GM12892 (cell line): ENCODE results near the gene HOXC9.

Source experiments
- DNase-seq: peaks from one replicate; pipeline ENCODE4 v3.0.0; 2011; ENCODE audit not compliant: insufficient read length
- FAIRE-seq: peaks from 2 replicates; lab custom pipeline; 2011; peaks lifted over from hg19 to GRCh38; lab: Jason Lieb, UNC
- POLR2A ChIP-seq: IDR thresholded peaks from 2 replicates; pipeline ENCODE4 v1.6.1; 2011; ENCODE audit warnings: low read depth, low read length, control low read depth
- POLR2AphosphoS5 ChIP-seq: IDR thresholded peaks from 2 replicates; pipeline ENCODE4 v1.6.1; 2011; ENCODE audit warnings: low read depth, low read length, control low read depth
- TAF1 ChIP-seq: IDR thresholded peaks from 2 replicates; pipeline ENCODE4 v1.6.1; 2011; ENCODE audit warnings: low read depth, mild to moderate bottlenecking, control low read depth, low read length, borderline replicate concordance

The HOXC9 gene

DNA sequence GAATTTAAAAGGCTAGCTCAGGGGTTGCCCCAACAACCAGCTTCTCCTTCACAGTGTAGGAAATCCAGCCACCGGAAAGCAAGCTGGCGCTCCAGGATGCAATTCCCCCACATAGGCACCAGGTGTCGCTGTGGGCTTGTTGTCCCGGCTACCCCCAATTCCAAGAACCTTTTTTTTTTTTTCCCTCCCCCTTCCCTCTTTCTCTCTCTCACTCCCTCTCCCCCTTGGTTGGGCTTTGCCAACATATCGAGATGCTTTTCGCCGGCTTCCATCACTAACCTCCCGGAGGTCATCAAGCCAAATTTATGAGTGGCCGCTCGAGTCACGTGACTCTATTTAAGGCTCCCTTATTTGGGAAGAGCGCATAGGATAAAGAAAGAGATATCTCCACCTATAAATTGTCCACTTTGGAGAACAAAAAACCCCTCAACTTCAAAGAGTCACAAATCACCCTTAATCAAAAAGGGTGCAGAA lies 32.7 kb downstream of the HOXC9 start, which contains the start of gene HOXC5:
HOXC5 (plus strand) TSS at position 424 of the 474 bp plus-strand sequence. CDS start 73 bp downstream, outside the sequence.
- TF ChIP-seq TAF1 (no peak), POLR2A (no peak)
- FAIRE-seq, result peak; percentile 96
- peak; percentile 68 for DNase-seq

GRCh38 chr12:54033106-54033979 lies 33.4 kb downstream of the HOXC9 start:
- TF ChIP-seq TAF1 (no peak), POLR2AphosphoS5 (no peak), POLR2A (no peak)
- no peak for DNase-seq
- no peak for FAIRE-seq

- TF ChIP-seq TAF1 (no peak), POLR2AphosphoS5 (no peak), POLR2A (no peak)
- FAIRE-seq (peak; percentile 62), DNase-seq (no peak)
These were observed 34.2 kb downstream of the HOXC9 start for GRCh38 chr12:54033980-54034784.

DNA sequence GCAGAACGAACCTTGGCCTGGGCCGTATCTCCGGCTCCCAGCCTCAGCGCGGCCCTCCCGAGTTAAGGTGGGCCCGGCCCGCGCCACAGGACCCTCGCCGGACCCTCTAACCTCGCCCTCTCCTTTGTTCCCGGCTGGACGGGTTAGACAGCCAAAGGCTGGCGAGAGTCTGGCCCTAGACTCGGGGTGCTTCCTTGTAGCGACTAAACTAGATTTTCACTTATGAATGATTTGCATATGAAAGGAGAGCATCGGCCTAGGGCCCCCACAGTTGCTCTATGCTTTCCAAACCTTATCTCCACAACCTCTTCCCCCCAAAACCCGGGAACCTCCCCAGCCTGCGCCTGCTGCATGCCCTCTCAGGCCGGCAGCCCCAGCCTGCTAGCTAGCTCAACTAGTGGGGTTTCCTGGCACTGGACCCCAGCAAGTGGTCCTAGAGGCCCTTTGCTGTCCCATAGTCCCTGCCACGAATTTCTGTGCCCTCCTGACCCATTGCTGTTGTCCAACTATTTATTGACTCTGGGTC lies 34.9 kb downstream of the HOXC9 start:
- TF ChIP-seq POLR2A (no peak), TAF1 (no peak), POLR2AphosphoS5 (no peak)
- FAIRE-seq (peak; percentile 30), DNase-seq (no peak)

GRCh38 chr12:54035568-54036264 lies 35.8 kb downstream of the HOXC9 start:
- TF ChIP-seq POLR2AphosphoS5 (no peak), TAF1 (no peak), POLR2A (no peak)
- no peak for DNase-seq
- FAIRE-seq, result no peak

GRCh38 chr12:54036620-54037359 lies 36.8 kb downstream of the HOXC9 start:
- DNase-seq (no peak), FAIRE-seq (no peak)
- TF ChIP-seq POLR2AphosphoS5, result no peak

- no peak for FAIRE-seq
- no peak for TF ChIP-seq POLR2AphosphoS5
- no peak for DNase-seq
These were observed 37.7 kb downstream of the HOXC9 start for GRCh38 chr12:54037360-54038283.

DNA sequence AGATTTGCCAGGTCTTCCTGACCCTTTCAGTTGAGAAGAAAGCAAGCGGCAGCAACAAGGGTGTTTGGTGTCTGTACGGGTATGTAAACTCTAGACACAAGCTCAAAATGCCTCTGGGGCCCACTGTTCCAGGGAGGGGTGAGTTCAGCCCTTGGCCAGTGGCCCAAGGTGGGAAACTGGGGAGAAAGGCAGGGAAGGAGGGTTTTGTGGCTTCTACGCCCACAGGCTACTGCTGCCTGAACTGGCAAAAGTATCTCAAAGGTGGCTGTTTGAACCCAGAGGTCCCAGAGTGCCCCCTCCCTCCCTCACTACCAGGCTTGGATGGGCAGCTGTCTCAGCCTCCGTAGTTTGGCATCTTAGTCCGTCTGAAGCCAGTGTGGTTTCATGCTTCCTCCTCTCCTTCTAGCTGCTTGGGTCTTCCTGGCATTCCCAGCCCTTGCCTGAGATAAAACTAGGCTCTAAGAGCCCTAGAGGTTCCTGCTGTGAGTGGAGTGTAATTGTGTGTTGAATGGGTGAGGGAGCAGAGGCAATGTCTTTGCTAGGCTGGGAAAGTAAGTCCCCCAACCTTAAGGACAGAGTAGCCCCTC lies 38.4 kb downstream of the HOXC9 start:
- DNase-seq (no peak), FAIRE-seq (no peak)
- TF ChIP-seq TAF1, result no peak
- no peak for TF ChIP-seq POLR2AphosphoS5
- TF ChIP-seq POLR2A, result no peak

GRCh38 chr12:54038871-54039414 lies 39.0 kb downstream of the HOXC9 start:
- TF ChIP-seq POLR2A (no peak), TAF1 (no peak), POLR2AphosphoS5 (no peak)
- DNase-seq (no peak), FAIRE-seq (no peak)
